HCT116 (cell line): ENCODE data around the gene ZNF213. TPM values are rescaled to one million over a fixed set of nuclear protein-coding genes. Genes with fewer than 3 reads are reported as not detected.

Experiments
- ATAC-seq: fragments of 200-7000 bp; cut with Tn5 transposase; 2 replicates; pipeline ENCODE4 v1.9.1; 2020; ENCODE audit warnings: mild to moderate bottlenecking, moderate library complexity
- BruUV-seq: library from RNA; stranded (reverse); fragments of 400-500 nt; replicated peaks from 2 replicates; lab custom pipeline; 2021; lab: Mats Ljungman, UMichigan
- CTCF ChIA-PET: fragments of 300-600 bp; sonication (Branson Sonifier 250); formaldehyde crosslinking; loops from one replicate; lab custom pipeline; 2021; ENCODE audit warnings: antibody characterized with exemption; lab: Charles Lee
- POLR2A ChIA-PET: fragments of 300-600, 350-600 bp; sonication (Branson Sonifier 250); formaldehyde crosslinking; loops from one replicate; lab custom pipeline; 2021; ENCODE audit warnings: antibody characterized with exemption; lab: Charles Lee
- RAD21 ChIA-PET, 2 experiments: fragments of 300-600 bp; sonication (Branson Sonifier 250); formaldehyde crosslinking; loops; one replicate each; lab custom pipeline; 2023; ENCODE audit warnings: low total read pairs in 2 of 2; ENCODE audit not compliant: uncharacterized antibody in 2 of 2, unreplicated experiment in 2 of 2, low non-redundant PET in 1 of 2; lab: Charles Lee
- DNase-seq: peaks from one replicate; pipeline ENCODE4 v3.0.0-alpha.2; 2010; ENCODE audit warnings: low read depth, low spot score
- H2AFZ ChIP-seq: fragments of 200-600 bp; shearing (Covaris generic), sonication (generic); 2 replicates; pipeline ENCODE4 v1.6.1; 2017; ENCODE audit warnings: low read depth, mixed run types, mixed read lengths, antibody characterized with exemption, low read length; ENCODE audit not compliant: poor library complexity, severe bottlenecking
- H3K27ac ChIP-seq: 2 replicates; pipeline ENCODE4 v1.5.1; 2012; ENCODE audit warnings: low read depth, low read length
- H3K27me3 ChIP-seq: fragments of 200-600 bp; sonication (generic); 2 replicates; pipeline ENCODE4 v1.6.1; 2016; ENCODE audit warnings: mixed run types, low read length, mixed read lengths; ENCODE audit not compliant: insufficient read depth
- H3K36me3 ChIP-seq, 2 experiments: fragments of 200-500 bp in 1 of 2; fragments of 200-600 bp in 1 of 2; sonication (Bioruptor generic) in 1 of 2; sonication (generic) in 1 of 2; 2 replicates each; pipeline versions ENCODE4 v1.5.1 to v1.6.1; 2014 to 2016; ENCODE audit warnings: low read length in 2 of 2, inconsistent platforms in 1 of 2, mixed read lengths in 1 of 2, mixed run types in 1 of 2; ENCODE audit not compliant: insufficient read depth in 2 of 2, control insufficient read depth in 1 of 2
- H3K4me1 ChIP-seq, 2 experiments: fragments of 200-600 bp in 1 of 2; sonication (generic) in 1 of 2; 2 replicates each; pipeline versions ENCODE4 v1.5.1 to v1.6.1; 2012 to 2017; ENCODE audit warnings: low read length in 2 of 2, inconsistent platforms in 1 of 2, mild to moderate bottlenecking in 1 of 2, mixed read lengths in 1 of 2, mixed run types in 1 of 2, moderate library complexity in 1 of 2; ENCODE audit not compliant: insufficient read depth in 2 of 2, control insufficient read depth in 1 of 2
- H3K4me2 ChIP-seq: fragments of 200-600 bp; sonication (generic); 2 replicates; pipeline ENCODE4 v1.6.1; 2017; ENCODE audit warnings: mixed run types, low read length, mixed read lengths
- H3K4me3 ChIP-seq, 2 experiments: fragments of 200-600 bp in 1 of 2; sonication (generic) in 1 of 2; replicated peaks in 1 of 2; 2 replicates each; pipeline ENCODE4 v1.5.1; 2011 to 2016; ENCODE audit warnings: low read length in 2 of 2, control low read depth in 1 of 2, low read depth in 1 of 2, mild to moderate bottlenecking in 1 of 2, mixed read lengths in 1 of 2, mixed run types in 1 of 2
- H3K79me2 ChIP-seq: fragments of 200-600 bp; sonication (generic); 2 replicates; pipeline ENCODE4 v1.6.1; 2017; ENCODE audit warnings: mild to moderate bottlenecking, mixed run types, low read length, moderate library complexity, mixed read lengths; ENCODE audit not compliant: insufficient read depth
- H3K9ac ChIP-seq: fragments of 200-600 bp; sonication (generic); 2 replicates; pipeline ENCODE4 v1.6.1; 2016; ENCODE audit warnings: low read length, mixed read lengths
- H3K9me2 ChIP-seq: fragments of 200-600 bp; sonication (generic), shearing (Covaris generic); 2 replicates; pipeline ENCODE4 v1.6.1; 2017; ENCODE audit warnings: mixed run types, mild to moderate bottlenecking, moderate library complexity; ENCODE audit not compliant: insufficient read depth
- H3K9me3 ChIP-seq, 2 experiments: fragments of 200-500 bp in 1 of 2; fragments of 200-600 bp in 1 of 2; sonication (Bioruptor generic) in 1 of 2; sonication (generic) in 1 of 2; 2 replicates each; pipeline ENCODE4 v1.6.1; 2014 to 2017; ENCODE audit warnings: low read length in 2 of 2, mixed read lengths in 2 of 2, inconsistent platforms in 1 of 2, low read depth in 1 of 2, mild to moderate bottlenecking in 1 of 2, mixed run types in 1 of 2, moderate library complexity in 1 of 2; ENCODE audit not compliant: control insufficient read depth in 1 of 2, insufficient read depth in 1 of 2
- H4K20me1 ChIP-seq: fragments of 200-600 bp; sonication (generic), shearing (Covaris generic); 2 replicates; pipeline ENCODE4 v1.6.1; 2017; ENCODE audit warnings: mixed run types, mild to moderate bottlenecking, moderate library complexity; ENCODE audit not compliant: insufficient read depth
- CTCF ChIP-seq, 3 experiments: fragments of 200-600 bp in 1 of 3; sonication (generic) in 1 of 3; IDR thresholded peaks in 2 of 3; conservative IDR thresholded peaks in 1 of 3; 2 replicates each; pipeline ENCODE4 v1.5.1; 2012 to 2017; ENCODE audit warnings: low read depth in 2 of 3, low read length in 2 of 3, antibody characterized with exemption in 1 of 3, borderline replicate concordance in 1 of 3, control low read depth in 1 of 3, mild to moderate bottlenecking in 1 of 3, mixed read lengths in 1 of 3, mixed run types in 1 of 3, moderate library complexity in 1 of 3; ENCODE audit not compliant: insufficient read depth in 1 of 3
- ELF1 ChIP-seq: IDR thresholded peaks from 2 replicates; pipeline ENCODE4 v1.6.1; 2012; ENCODE audit warnings: low read depth, borderline replicate concordance
- EZH2phosphoT487 ChIP-seq: fragments of 200-600 bp; IDR thresholded peaks from 2 replicates; pipeline ENCODE4 v1.6.1; 2018; ENCODE audit warnings: antibody characterized with exemption, borderline replicate concordance
- SRF ChIP-seq: IDR thresholded peaks from 2 replicates; pipeline ENCODE4 v1.6.1; 2012; ENCODE audit warnings: low read depth
- TCF7L2 ChIP-seq: IDR thresholded peaks from 2 replicates; pipeline ENCODE4 v1.7.0; 2011; ENCODE audit warnings: borderline replicate concordance, inconsistent platforms; ENCODE audit not compliant: insufficient read depth, insufficient read length; ENCODE audit errors: extremely low read depth
- intact Hi-C: fragments of 100-400 bp; cut with micrococcal nuclease; formaldehyde crosslinking; loops from 2 replicates; pipeline ENCODE4 v1.10.0; 2022
- total RNA-seq: library from RNA; stranded (reverse); gene quantifications from one replicate; pipeline ENCODE4 v1.2.1, GENCODE V29; 2021; ENCODE audit not compliant: unreplicated experiment

Gene ZNF213
- total RNA-seq, 1 experiment from 2014 or later: 11.0 TPM

DNA sequence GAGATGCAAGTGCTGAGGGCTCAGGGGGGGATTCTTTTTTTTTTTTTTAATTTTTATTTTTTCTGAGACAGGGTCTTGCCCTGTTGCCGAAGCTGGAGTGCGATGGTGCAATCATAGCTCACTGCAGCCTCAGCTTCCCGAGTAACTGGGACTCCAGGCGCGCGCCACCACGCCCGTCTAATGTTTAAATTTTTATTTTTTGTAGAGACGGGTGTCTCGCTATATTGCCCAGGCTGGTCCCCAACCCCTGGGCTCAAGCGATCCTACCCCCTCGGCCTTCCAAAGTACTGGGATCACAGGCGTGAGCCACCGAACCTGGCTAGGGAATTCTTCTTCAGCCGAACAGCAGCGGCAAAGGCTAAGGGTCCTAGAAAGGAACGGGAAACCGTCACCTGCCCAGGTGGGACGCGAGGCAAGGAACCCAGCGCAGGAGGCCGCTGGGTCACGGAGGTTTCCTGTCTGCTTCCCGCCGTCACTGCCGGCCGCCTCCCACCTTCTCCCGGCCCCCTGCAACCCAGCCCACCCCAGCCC lies 39.9 kb downstream of the ZNF213 start:
- intact Hi-C loops: loop anchor here (2.0 to 10.0 kb wide), 2 partner anchors 24 to 120 kb away; no protein-coding TSS in a partner anchor
- H3K9ac ChIP-seq: no peak overlapping the region
- TF ChIP-seq ELF1 (no peak), TCF7L2 (no peak), EZH2phosphoT487 (no peak), CTCF (IDR thresholded peaks at IDR 0.05 in 2 of 3, conservative IDR thresholded peaks at IDR 0.05 in 1 of 3; ENCODE audit: borderline replicate concordance in 1 of 3, insufficient read depth in 1 of 3, low read depth in 2 of 3, low read length in 2 of 3) (no peak), SRF (no peak)
- H3K79me2 ChIP-seq: no peaks in the 10 kb centered on the region
- ChIA-PET POLR2A (interaction anchor here (0.6 to 1.8 kb wide), 8 partner anchors 9 to 270 kb away, joined by 3 to 9 read pairs (median 3); partner anchors contain the start of gene ZNF213), RAD21 (interaction anchor here in 1 of 2 experiments (1.2 kb wide), 1 partner anchor 16 kb away, joined by 4 read pairs; no protein-coding TSS in a partner anchor), CTCF (interaction anchor here (1.1 to 5.6 kb wide), 8 partner anchors 9 to 45 kb away, joined by 3 to 41 read pairs (median 12); no protein-coding TSS in a partner anchor)
- H4K20me1 ChIP-seq: no peaks in the 10 kb centered on the region
- peaks cover 35 to 54% of the 10 kb centered on the region in 2 experiments for H3K4me1 ChIP-seq
- ATAC-seq: no peak
- H3K27me3 ChIP-seq: no peaks in the 10 kb centered on the region
- peak overlapping the region; percentile 97 for H2AFZ ChIP-seq
- no peaks in the 10 kb centered on the region for H3K36me3 ChIP-seq
- H3K4me3 ChIP-seq: peak overlapping the region in 1 of 2 experiments; percentile 46; a peak in 1 of 4 replicates
- no peaks in the 10 kb centered on the region for H3K9me3 ChIP-seq
- peak overlapping the region; percentile 26 for H3K27ac ChIP-seq
- no TSS peak for BruUV-seq
- H3K4me2 ChIP-seq: peak overlapping the region; percentile 61
- H3K9me2 ChIP-seq: no peaks in the 10 kb centered on the region
- no peak for DNase-seq
